IMR-90 (cell line): ENCODE data around the gene DPYSL5. TPM values are rescaled to one million over a fixed set of nuclear protein-coding genes. Genes with fewer than 3 reads are reported as not detected.

ENCODE experiments used
- ATAC-seq: fragments of 200-7000 bp; cut with Tn5 transposase; 2 replicates; pipeline ENCODE4 v1.9.1; 2020; ENCODE audit warnings: low read depth, mild to moderate bottlenecking, moderate library complexity
- BruUV-seq: library from RNA; stranded (reverse); fragments of 400-500 nt; replicated peaks from 2 replicates; lab custom pipeline; 2021; lab: Mats Ljungman, UMichigan
- CTCF ChIA-PET: fragments of 300-600 bp; formaldehyde crosslinking; extraction: SDS; loops from one replicate; lab custom pipeline; 2021; ENCODE audit warnings: antibody characterized with exemption; lab: Yijun Ruan, JAX
- POLR2A ChIA-PET: fragments of 300-600 bp; sonication (Branson Sonifier 250); formaldehyde crosslinking; loops from one replicate; lab custom pipeline; 2022; ENCODE audit warnings: antibody characterized with exemption; ENCODE audit not compliant: unreplicated experiment; lab: Charles Lee
- DNase-seq: peaks from one replicate; pipeline ENCODE4 v3.0.0; 2013
- H2AFZ ChIP-seq: replicated peaks from 2 replicates; pipeline ENCODE3; 2013; ENCODE audit warnings: low read length, mild to moderate bottlenecking; ENCODE audit not compliant: poor library complexity
- H2AK5ac ChIP-seq: 2 replicates; pipeline ENCODE4 v1.6.1; 2013; ENCODE audit warnings: low read depth, low read length, inconsistent platforms
- H2AK9ac ChIP-seq: replicated peaks from 2 replicates; pipeline ENCODE3; 2013; ENCODE audit warnings: mild to moderate bottlenecking, low read depth, low read length, moderate library complexity; ENCODE audit not compliant: poor library complexity
- H2BK120ac ChIP-seq: 2 replicates; pipeline ENCODE4 v1.6.1; 2013; ENCODE audit warnings: low read depth, low read length, inconsistent platforms
- H2BK15ac ChIP-seq: 3 replicates; pipeline ENCODE4 v1.6.1; 2013; ENCODE audit warnings: low read depth, low read length, inconsistent platforms
- H2BK20ac ChIP-seq: 2 replicates; pipeline ENCODE4 v1.6.1; 2013; ENCODE audit warnings: low read depth, mild to moderate bottlenecking, inconsistent platforms, low read length, moderate library complexity
- H2BK5ac ChIP-seq: 2 replicates; pipeline ENCODE4 v1.6.1; 2013; ENCODE audit warnings: mild to moderate bottlenecking, low read depth, low read length, inconsistent platforms; ENCODE audit not compliant: poor library complexity, severe bottlenecking
- H3K14ac ChIP-seq: replicated peaks from 2 replicates; pipeline ENCODE4 v1.6.1; 2013; ENCODE audit warnings: low read depth, low read length, inconsistent platforms
- H3K18ac ChIP-seq: 2 replicates; pipeline ENCODE4 v1.6.1; 2013; ENCODE audit warnings: low read depth, low read length, control low read depth
- H3K23ac ChIP-seq: 2 replicates; pipeline ENCODE4 v1.6.1; 2013; ENCODE audit warnings: low read depth, low read length, inconsistent platforms
- H3K27ac ChIP-seq: 2 replicates; pipeline ENCODE4 v1.5.1; 2013; ENCODE audit warnings: mild to moderate bottlenecking, control low read depth, low read length; ENCODE audit not compliant: insufficient read depth
- H3K27me3 ChIP-seq: 2 replicates; pipeline ENCODE4 v1.6.1; 2013; ENCODE audit warnings: low read length; ENCODE audit not compliant: control insufficient read depth, insufficient read depth
- H3K36me3 ChIP-seq: 2 replicates; pipeline ENCODE4 v1.6.1; 2013; ENCODE audit warnings: low read length, mixed read lengths; ENCODE audit not compliant: control insufficient read depth, insufficient read depth
- H3K4ac ChIP-seq: 2 replicates; pipeline ENCODE4 v1.6.1; 2013; ENCODE audit warnings: low read depth, low read length, inconsistent platforms
- H3K4me1 ChIP-seq: 2 replicates; pipeline ENCODE4 v1.6.1; 2013; ENCODE audit warnings: low read length, mixed read lengths; ENCODE audit not compliant: control insufficient read depth, insufficient read depth
- H3K4me2 ChIP-seq: 2 replicates; pipeline ENCODE4 v1.6.1; 2013; ENCODE audit warnings: low read depth, mild to moderate bottlenecking, control low read depth, low read length, moderate library complexity
- H3K4me3 ChIP-seq: 2 replicates; pipeline ENCODE4 v1.5.1; 2013; ENCODE audit warnings: low read depth, mild to moderate bottlenecking, control low read depth, low read length, moderate library complexity; ENCODE audit not compliant: insufficient read depth
- H3K56ac ChIP-seq: 2 replicates; pipeline ENCODE4 v1.6.1; 2013; ENCODE audit warnings: low read length, inconsistent platforms; ENCODE audit not compliant: insufficient read depth; ENCODE audit errors: extremely low read depth
- H3K79me1 ChIP-seq, 2 experiments: 2 replicates each; pipeline ENCODE4 v1.6.1; 2013; ENCODE audit warnings: low read length in 2 of 2, inconsistent platforms in 1 of 2, low read depth in 1 of 2
- H3K9ac ChIP-seq: 2 replicates; pipeline ENCODE4 v1.6.1; 2013; ENCODE audit warnings: low read depth, low read length, control low read depth
- H3K9me1 ChIP-seq: 2 replicates; pipeline ENCODE4 v1.6.1; 2013; ENCODE audit warnings: low read length, inconsistent platforms; ENCODE audit not compliant: insufficient read depth
- H3K9me3 ChIP-seq: 2 replicates; pipeline ENCODE4 v1.6.1; 2013; ENCODE audit warnings: low read length; ENCODE audit not compliant: control insufficient read depth, insufficient read depth
- H4K20me1 ChIP-seq: 2 replicates; pipeline ENCODE4 v1.6.1; 2013; ENCODE audit warnings: low read length, inconsistent platforms; ENCODE audit not compliant: insufficient read depth
- H4K5ac ChIP-seq: 2 replicates; pipeline ENCODE4 v1.6.1; 2013; ENCODE audit warnings: mild to moderate bottlenecking, low read depth, low read length, control low read depth
- H4K8ac ChIP-seq, 2 experiments: 2 replicates each; pipeline ENCODE4 v1.6.1; 2013; ENCODE audit warnings: low read depth in 2 of 2, low read length in 2 of 2, control low read depth in 1 of 2, inconsistent platforms in 1 of 2
- H4K91ac ChIP-seq: 2 replicates; pipeline ENCODE4 v1.6.1; 2013; ENCODE audit warnings: low read depth, low read length, inconsistent platforms; ENCODE audit not compliant: insufficient read depth
- CEBPB ChIP-seq: IDR thresholded peaks from 2 replicates; pipeline ENCODE4 v1.6.1; 2012; ENCODE audit warnings: low read depth, low read length, improper control_type of control experiment
- CHD1 ChIP-seq: IDR thresholded peaks from 2 replicates; pipeline ENCODE4 v1.6.1; 2012; ENCODE audit warnings: low read depth, low read length, improper control_type of control experiment
- CTCF ChIP-seq: conservative IDR thresholded peaks from 2 replicates; pipeline ENCODE4 v1.5.1; 2012; ENCODE audit warnings: mild to moderate bottlenecking, low read depth, low read length, improper control_type of control experiment
- FOS ChIP-seq: fragments of 150-350 bp; IDR thresholded peaks from 2 replicates; pipeline ENCODE4 v1.6.1; 2016; ENCODE audit warnings: low read depth, low read length
- MAFK ChIP-seq: IDR thresholded peaks from 2 replicates; pipeline ENCODE4 v1.6.1; 2012; ENCODE audit warnings: low read depth, low read length, improper control_type of control experiment
- MAZ ChIP-seq: IDR thresholded peaks from 2 replicates; pipeline ENCODE4 v1.6.1; 2012; ENCODE audit warnings: low read depth, mild to moderate bottlenecking, low read length, improper control_type of control experiment, moderate library complexity, borderline replicate concordance
- MXI1 ChIP-seq: IDR thresholded peaks from 2 replicates; pipeline ENCODE4 v1.6.1; 2012; ENCODE audit warnings: low read depth, mild to moderate bottlenecking, low read length, moderate library complexity, borderline replicate concordance
- POLR2A ChIP-seq: IDR thresholded peaks from 2 replicates; pipeline ENCODE4 v1.6.1; 2012; ENCODE audit warnings: mild to moderate bottlenecking, low read depth, low read length
- RAD21 ChIP-seq: IDR thresholded peaks from 2 replicates; pipeline ENCODE4 v1.6.1; 2012; ENCODE audit warnings: low read length, improper control_type of control experiment
- RCOR1 ChIP-seq: IDR thresholded peaks from 2 replicates; pipeline ENCODE4 v1.6.1; 2012; ENCODE audit warnings: mild to moderate bottlenecking, low read length, improper control_type of control experiment; ENCODE audit not compliant: insufficient replicate concordance
- RFX5 ChIP-seq: IDR thresholded peaks from 2 replicates; pipeline ENCODE4 v1.8.0; 2012; ENCODE audit warnings: low read depth, mild to moderate bottlenecking, low read length, moderate library complexity
- SMC3 ChIP-seq: fragments of 150-350 bp; IDR thresholded peaks from 2 replicates; pipeline ENCODE4 v1.6.1; 2016; ENCODE audit warnings: low read depth, mild to moderate bottlenecking, antibody characterized with exemption, low read length, moderate library complexity
- WGBS, 2 experiments: methylation state at CpG; one replicate each; pipeline versions ENCODE4 v1.1.5 to v1.1.7; 2013; ENCODE audit warnings: missing lambda C conversion rate in 2 of 2; ENCODE audit not compliant: insufficient read length in 1 of 2; ENCODE audit errors: extremely low coverage in 2 of 2; 5-methylcytosine and 5-hydroxymethylcytosine counted together
- dilution Hi-C: fragments of 300-500 bp; cut with HindIII; formaldehyde crosslinking; loops from one replicate; pipeline ENCODE4 v1.14.3; 2018; ENCODE audit warnings: low sequenced_read_pairs; ENCODE audit not compliant: unreplicated experiment
- in situ Hi-C: fragments of 300-500 bp; cut with MboI; formaldehyde crosslinking; loops from 3 replicates; pipeline ENCODE4 v1.14.3; 2019; ENCODE audit warnings: low sequenced_read_pairs, inconsistent platforms, mixed read lengths
- intact Hi-C: fragments of 100-400 bp; cut with micrococcal nuclease; formaldehyde crosslinking; loops from 2 replicates; pipeline ENCODE4 v1.10.0; 2022
- polyA plus RNA-seq, 3 experiments: library from polyadenylated mRNA; depleted of rRNA; stranded (reverse); fragments of >200 nt; gene quantifications; 2 replicates each; pipeline ENCODE4 v1.2.3, GENCODE V29; 2012; ENCODE audit warnings: low replicate concordance in 1 of 3
- total RNA-seq: library from RNA; depleted of rRNA; stranded (reverse); fragments of >200 nt; gene quantifications from 2 replicates; pipeline ENCODE4 v1.2.3, GENCODE V29; 2012
- TF ChIP-seq, protein P1 (sequence below): fragments of 150-350 bp; IDR thresholded peaks from 2 replicates; pipeline ENCODE4 v1.6.1; 2016; ENCODE audit warnings: low read depth, mild to moderate bottlenecking, low read length, moderate library complexity, borderline replicate concordance

The DPYSL5 gene
- total and polyA plus RNA-seq, 2 of the 4 experiments (the other 2 are of a cell fraction): not detected

DNA sequence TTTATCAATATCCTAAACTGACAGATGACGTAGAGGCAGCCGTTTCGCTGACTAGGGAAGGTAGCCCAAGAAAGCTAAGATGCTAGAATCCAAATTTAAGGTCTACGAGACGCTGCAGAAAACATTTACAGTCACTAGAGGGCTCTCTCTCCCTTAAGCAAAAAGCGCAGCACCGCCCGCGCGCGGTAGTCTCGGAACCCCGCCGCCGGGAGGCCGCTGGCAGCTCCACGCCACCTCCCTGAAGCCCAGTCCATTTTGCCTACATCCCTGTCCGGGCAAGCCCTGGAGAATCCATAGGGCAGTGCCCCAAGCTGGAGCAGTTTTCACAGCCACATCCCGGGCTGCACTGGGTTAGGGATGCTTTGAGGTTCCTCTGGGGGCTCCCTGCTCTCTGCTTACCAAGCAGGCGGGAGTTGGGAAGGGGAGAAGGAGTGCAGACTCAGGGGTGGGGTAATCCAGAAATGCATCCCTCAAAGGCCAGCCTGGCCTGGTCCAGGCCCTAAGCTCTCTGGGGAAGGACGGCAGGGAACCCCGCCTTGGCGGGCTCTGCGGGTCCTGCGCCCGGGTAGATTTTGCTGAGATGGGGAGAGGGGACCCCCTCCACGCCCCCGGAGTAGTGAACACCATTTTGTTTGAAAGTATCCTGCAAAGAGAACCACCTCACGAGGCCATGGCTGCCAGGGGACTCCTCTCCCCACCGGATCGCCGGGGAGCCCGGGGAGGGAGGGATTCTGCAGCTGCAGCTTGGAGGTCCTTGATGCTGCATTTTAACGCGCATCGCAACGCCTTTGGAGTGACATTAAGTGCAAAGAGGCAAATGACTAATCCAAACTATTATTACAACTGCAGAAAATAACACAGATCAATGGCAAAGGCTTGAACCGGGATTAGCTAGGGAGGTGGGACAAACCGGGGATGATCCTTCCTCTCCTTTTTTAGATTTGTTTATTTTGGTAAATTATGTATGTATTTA is 1.3 kb upstream of the DPYSL5 start:
- Histone ChIP-seq H3K27ac (no peak overlapping the region), H3K36me3 (no peaks in the 10 kb centered on the region), H4K20me1 (no peaks in the 10 kb centered on the region), H3K9ac (no peak overlapping the region), H2BK5ac (no peak overlapping the region), H3K56ac (no peak overlapping the region), H3K4ac (no peak overlapping the region), H3K4me2 (no peak overlapping the region; the same call in 1 of the 2 replicates), H3K23ac (no peak overlapping the region), H2BK20ac (no peak overlapping the region), H3K9me3 (no peaks in the 10 kb centered on the region; the same call in 1 of the 2 replicates), H4K5ac (no peak overlapping the region), H2BK120ac (no peak overlapping the region), H3K4me3 (no peak overlapping the region), H3K79me1 (no peaks in the 10 kb centered on the region), H3K9me1 (no peaks in the 10 kb centered on the region), H3K27me3 (peaks cover 81% of the 10 kb centered on the region), H2BK15ac (no peak overlapping the region), H2AK9ac (no peak overlapping the region), H3K18ac (no peak overlapping the region), H2AK5ac (no peak overlapping the region), H4K91ac (no peak overlapping the region), H4K8ac (no peak overlapping the region), H3K14ac (no peak overlapping the region), H2AFZ (peak overlapping the region; percentile 76), H3K4me1 (no peaks in the 10 kb centered on the region)
- ATAC-seq: peak; percentile 93
- CTCF ChIA-PET: interaction anchor here (0.6 to 2.4 kb wide), 19 partner anchors 10 to 435 kb away, joined by 3 to 47 read pairs (median 3); partner anchors contain the start of gene TRIM54
- in situ Hi-C loops: no loop called here
- POLR2A ChIA-PET: no interaction called here
- 0% methylated on average over 12 of the region's 39 CpGs; no CpG with 5 or more reads in 1 of the 2 experiments for WGBS, 2 experiments
- intact Hi-C loops: loop anchor here (1.0 to 5.0 kb wide), 3 partner anchors 96 to 241 kb away; partner anchors contain the start of gene KHK
- dilution Hi-C loops: no loop called here
- no TSS peak for BruUV-seq
- DNase-seq: peak; percentile 69
- TF ChIP-seq CEBPB (no peak), MXI1 (no peak), FOS (no peak), CHD1 (no peak), RFX5 (no peak), MAFK (no peak), MAZ (no peak), CTCF (peak; percentile 92), POLR2A (no peak), SMC3 (peak; percentile 78), RCOR1 (no peak), RAD21 (peak; percentile 84)
- TF ChIP-seq, protein P1, sequence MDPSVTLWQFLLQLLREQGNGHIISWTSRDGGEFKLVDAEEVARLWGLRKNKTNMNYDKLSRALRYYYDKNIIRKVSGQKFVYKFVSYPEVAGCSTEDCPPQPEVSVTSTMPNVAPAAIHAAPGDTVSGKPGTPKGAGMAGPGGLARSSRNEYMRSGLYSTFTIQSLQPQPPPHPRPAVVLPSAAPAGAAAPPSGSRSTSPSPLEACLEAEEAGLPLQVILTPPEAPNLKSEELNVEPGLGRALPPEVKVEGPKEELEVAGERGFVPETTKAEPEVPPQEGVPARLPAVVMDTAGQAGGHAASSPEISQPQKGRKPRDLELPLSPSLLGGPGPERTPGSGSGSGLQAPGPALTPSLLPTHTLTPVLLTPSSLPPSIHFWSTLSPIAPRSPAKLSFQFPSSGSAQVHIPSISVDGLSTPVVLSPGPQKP: no peak
